BE2C (cell line): ENCODE measurements around the gene IL21.

ENCODE experiments used
- DNase-seq: peaks from one replicate; pipeline ENCODE4 v3.0.0-alpha.2; 2020
- H3K27me3 ChIP-seq: fragments of 250-450 bp; sonication (Bioruptor Pico); 2 replicates; pipeline ENCODE4 v1.5.1; 2020; ENCODE audit warnings: mild to moderate bottlenecking
- H3K36me3 ChIP-seq: fragments of 250-450 bp; sonication (Bioruptor Pico); 2 replicates; pipeline ENCODE4 v1.5.1; 2020; ENCODE audit warnings: mild to moderate bottlenecking
- H3K4me1 ChIP-seq: fragments of 250-450 bp; sonication (Bioruptor Pico); 2 replicates; pipeline ENCODE4 v1.5.1; 2020
- H3K4me3 ChIP-seq: 2 replicates; pipeline ENCODE4 v1.5.1; 2011; ENCODE audit warnings: low read depth, low read length
- H3K9me3 ChIP-seq: fragments of 250-450 bp; sonication (Bioruptor Pico); 2 replicates; pipeline ENCODE4 v1.5.1; 2020
- CTCF ChIP-seq: IDR thresholded peaks from 2 replicates; pipeline ENCODE4 v1.5.1; 2012; ENCODE audit warnings: mild to moderate bottlenecking, low read depth, low read length

Gene IL21

GRCh38 chr4:122624205-122624604 lies 3.3 kb upstream of the IL21 start:
- no peaks in the 10 kb centered on the region for H3K9me3 ChIP-seq

GRCh38 chr4:122623637-122624166 lies 2.8 kb upstream of the IL21 start:
- no peaks in the 10 kb centered on the region for H3K4me1 ChIP-seq
- H3K27me3 ChIP-seq, result peaks cover 6% of the 10 kb centered on the region; the same call in 1 of the 2 replicates
- TF ChIP-seq CTCF, result no peak
- H3K36me3 ChIP-seq, result no peaks in the 10 kb centered on the region
- H3K4me3 ChIP-seq, result no peak overlapping the region
- DNase-seq, result no peak
- no peaks in the 10 kb centered on the region for H3K9me3 ChIP-seq

More at GRCh38 chr4:122624205-122624604, 3.3 kb upstream of the IL21 start:
- Histone ChIP-seq H3K4me3 (no peak overlapping the region), H3K4me1 (no peaks in the 10 kb centered on the region), H3K36me3 (no peaks in the 10 kb centered on the region), H3K27me3 (peaks cover 6% of the 10 kb centered on the region; the same call in 1 of the 2 replicates)
- no peak for TF ChIP-seq CTCF
- no peak for DNase-seq

GRCh38 chr4:122622400-122622799 lies 1.5 kb upstream of the IL21 start:
- Histone ChIP-seq H3K4me3 (no peak overlapping the region), H3K9me3 (no peaks in the 10 kb centered on the region), H3K27me3 (peaks cover 6% of the 10 kb centered on the region; the same call in 1 of the 2 replicates), H3K4me1 (no peaks in the 10 kb centered on the region), H3K36me3 (no peaks in the 10 kb centered on the region)
- TF ChIP-seq CTCF, result no peak
- no peak for DNase-seq

GRCh38 chr4:122619611-122620010 lies 1.3 kb downstream of the IL21 start:
- no peak overlapping the region for H3K4me3 ChIP-seq
- H3K4me1 ChIP-seq, result no peaks in the 10 kb centered on the region
- no peak for TF ChIP-seq CTCF
- no peaks in the 10 kb centered on the region for H3K9me3 ChIP-seq
- peaks cover 6% of the 10 kb centered on the region; the same call in 1 of the 2 replicates for H3K27me3 ChIP-seq
- no peaks in the 10 kb centered on the region for H3K36me3 ChIP-seq
- DNase-seq, result no peak

- Histone ChIP-seq H3K36me3 (no peaks in the 10 kb centered on the region), H3K27me3 (peaks cover 6% of the 10 kb centered on the region; the same call in 1 of the 2 replicates), H3K9me3 (no peaks in the 10 kb centered on the region), H3K4me3 (no peak overlapping the region), H3K4me1 (no peaks in the 10 kb centered on the region)
- TF ChIP-seq CTCF, result no peak
- DNase-seq, result no peak
These were observed 3.0 kb downstream of the IL21 start for GRCh38 chr4:122617597-122618593.
